ENCODE measurements around the gene RAB15. TPM values are rescaled to one million over a fixed set of nuclear protein-coding genes. Genes with fewer than 3 reads are reported as not detected.

RAB15 gene
- polyA plus RNA-seq, 3 donors: 0.09 to 0.14 (median 0.09) TPM

GRCh38 chr14:65016471-65016870 lies 44.3 kb upstream of the RAB15 start:
- peaks cover 17% of the 10 kb centered on the region for H3K4me1 Mint-ChIP-seq
- peaks cover 0 to 3% (median 0%) of the 10 kb centered on the region in 3 donors for H3K27me3 Mint-ChIP-seq (ENCODE audit: low read depth in 3 of 3)
- H2AFZ ChIP-seq (ENCODE audit: insufficient read depth, low read depth, low read length, poor library complexity, severe bottlenecking): no peak overlapping the region
- intact Hi-C loops (cut with micrococcal nuclease): no loop called here
- H3K27ac ChIP-seq (ENCODE audit: low read depth in 1 of 2, low read length in 2 of 2): no peak overlapping the region
- H3K36me3 Mint-ChIP-seq: peaks cover 44 to 70% of the 10 kb centered on the region in 2 donors
- no peaks in the 10 kb centered on the region for H3K9me3 ChIP-seq (replicated peaks in 1 of 2; ENCODE audit: control insufficient read depth in 1 of 2, insufficient read depth in 1 of 2, low read length in 2 of 2)
- no peak for DNase-seq
- no peak overlapping the region for H3K4me2 ChIP-seq (replicated peaks; ENCODE audit: extremely low read depth, low read length, poor library complexity, severe bottlenecking)
- TF ChIP-seq CTCF (IDR thresholded peaks at IDR 0.05): no peak
- H3K36me3 ChIP-seq (replicated peaks in 1 of 2; ENCODE audit: control insufficient read depth in 1 of 2, insufficient read depth in 2 of 2, low read length in 2 of 2): peaks cover 32 to 64% of the 10 kb centered on the region in 2 donors
- H3K4me1 ChIP-seq (ENCODE audit: control insufficient read depth in 1 of 2, insufficient read depth in 2 of 2, low read length in 2 of 2): peaks cover 12 to 14% of the 10 kb centered on the region in 2 donors
- H3K9me3 Mint-ChIP-seq: no peaks in the 10 kb centered on the region
- H3K9ac ChIP-seq (ENCODE audit: insufficient read depth, low read length, poor library complexity, severe bottlenecking): no peak overlapping the region
- no peaks in the 10 kb centered on the region for H4K20me1 ChIP-seq (ENCODE audit: insufficient read depth, low read length)
- no peaks in the 10 kb centered on the region for H3K27me3 ChIP-seq (ENCODE audit: control insufficient read depth in 2 of 2, insufficient read depth in 2 of 2, low read length in 2 of 2)
- no peak overlapping the region for H3K4me3 ChIP-seq (replicated peaks in 1 of 3; ENCODE audit: low read depth in 2 of 3, low read length in 3 of 3)
- H3K79me2 ChIP-seq (ENCODE audit: insufficient read depth, low read length): no peaks in the 10 kb centered on the region
- H3K27ac Mint-ChIP-seq: peak overlapping the region in 1 of 7 donors; percentile 35
- H3K4me3 Mint-ChIP-seq: no peak overlapping the region
- 100% methylated on average over 4 of the region's 4 CpGs for WGBS (ENCODE audit: insufficient coverage)

GRCh38 chr14:65015391-65015790 lies 43.3 kb upstream of the RAB15 start:
- Histone ChIP-seq H3K9me3 (replicated peaks in 1 of 2; ENCODE audit: control insufficient read depth in 1 of 2, insufficient read depth in 1 of 2, low read length in 2 of 2) (no peaks in the 10 kb centered on the region), H3K4me1 (ENCODE audit: control insufficient read depth in 1 of 2, insufficient read depth in 2 of 2, low read length in 2 of 2) (peaks cover 12 to 14% of the 10 kb centered on the region in 2 donors), H2AFZ (ENCODE audit: insufficient read depth, low read depth, low read length, poor library complexity, severe bottlenecking) (no peak overlapping the region), H3K36me3 (replicated peaks in 1 of 2; ENCODE audit: control insufficient read depth in 1 of 2, insufficient read depth in 2 of 2, low read length in 2 of 2) (peaks cover 33 to 71% of the 10 kb centered on the region in 2 donors), H3K27ac (ENCODE audit: low read depth in 1 of 2, low read length in 2 of 2) (peak overlapping the region in 1 of 2 donors; percentile 41), H4K20me1 (ENCODE audit: insufficient read depth, low read length) (no peaks in the 10 kb centered on the region), H3K27me3 (ENCODE audit: control insufficient read depth in 2 of 2, insufficient read depth in 2 of 2, low read length in 2 of 2) (no peaks in the 10 kb centered on the region), H3K79me2 (ENCODE audit: insufficient read depth, low read length) (no peaks in the 10 kb centered on the region), H3K4me3 (replicated peaks in 1 of 3; ENCODE audit: low read depth in 2 of 3, low read length in 3 of 3) (no peak overlapping the region), H3K4me2 (replicated peaks; ENCODE audit: extremely low read depth, low read length, poor library complexity, severe bottlenecking) (no peak overlapping the region), H3K9ac (ENCODE audit: insufficient read depth, low read length, poor library complexity, severe bottlenecking) (no peak overlapping the region)
- peak overlapping the region in 1 of 7 donors; percentile 7 for H3K27ac Mint-ChIP-seq
- DNase-seq: no peak
- no peak for TF ChIP-seq CTCF (IDR thresholded peaks at IDR 0.05)
- H3K9me3 Mint-ChIP-seq: no peaks in the 10 kb centered on the region
- intact Hi-C loops (cut with micrococcal nuclease): no loop called here
- H3K4me3 Mint-ChIP-seq: no peak overlapping the region
- peaks cover 17% of the 10 kb centered on the region for H3K4me1 Mint-ChIP-seq
- H3K27me3 Mint-ChIP-seq (ENCODE audit: low read depth in 3 of 3): peaks cover 0 to 1% (median 0%) of the 10 kb centered on the region in 3 donors
- H3K36me3 Mint-ChIP-seq: peaks cover 51 to 77% of the 10 kb centered on the region in 2 donors
- 100% methylated on average over 2 of the region's 3 CpGs for WGBS (ENCODE audit: insufficient coverage)
